ENCODE results near the gene RIPPLY1.

Gene RIPPLY1

DNA sequence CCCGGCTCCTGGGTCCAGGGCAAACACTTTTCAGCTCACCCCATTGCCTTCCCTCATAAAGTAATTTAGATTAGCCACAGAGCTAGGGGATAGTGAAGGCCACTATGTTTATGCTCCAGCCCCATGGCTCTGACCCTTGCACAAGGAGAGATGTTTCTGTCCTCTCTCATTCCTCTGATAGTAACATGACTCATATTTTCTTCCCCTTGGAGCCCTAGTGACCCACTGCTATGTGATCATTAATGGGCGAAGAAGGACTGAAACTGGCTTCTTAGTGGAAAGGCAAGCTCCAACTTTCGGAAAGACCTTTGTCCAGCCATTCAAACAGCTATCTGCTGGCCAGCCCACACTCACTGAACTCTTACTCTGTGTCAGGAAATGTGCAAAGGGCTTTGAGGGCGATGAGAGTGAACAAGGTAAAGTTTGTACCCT, 29.4 kb upstream of the RIPPLY1 start:
- H3K4me1 ChIP-seq (ENCODE audit: insufficient read depth, low read length) = no peaks in the 10 kb centered on the region
- no peaks in the 10 kb centered on the region for H3K27me3 ChIP-seq (ENCODE audit: insufficient read depth, low read length)
- H3K4me3 ChIP-seq (ENCODE audit: low read length) = no peak overlapping the region

DNA sequence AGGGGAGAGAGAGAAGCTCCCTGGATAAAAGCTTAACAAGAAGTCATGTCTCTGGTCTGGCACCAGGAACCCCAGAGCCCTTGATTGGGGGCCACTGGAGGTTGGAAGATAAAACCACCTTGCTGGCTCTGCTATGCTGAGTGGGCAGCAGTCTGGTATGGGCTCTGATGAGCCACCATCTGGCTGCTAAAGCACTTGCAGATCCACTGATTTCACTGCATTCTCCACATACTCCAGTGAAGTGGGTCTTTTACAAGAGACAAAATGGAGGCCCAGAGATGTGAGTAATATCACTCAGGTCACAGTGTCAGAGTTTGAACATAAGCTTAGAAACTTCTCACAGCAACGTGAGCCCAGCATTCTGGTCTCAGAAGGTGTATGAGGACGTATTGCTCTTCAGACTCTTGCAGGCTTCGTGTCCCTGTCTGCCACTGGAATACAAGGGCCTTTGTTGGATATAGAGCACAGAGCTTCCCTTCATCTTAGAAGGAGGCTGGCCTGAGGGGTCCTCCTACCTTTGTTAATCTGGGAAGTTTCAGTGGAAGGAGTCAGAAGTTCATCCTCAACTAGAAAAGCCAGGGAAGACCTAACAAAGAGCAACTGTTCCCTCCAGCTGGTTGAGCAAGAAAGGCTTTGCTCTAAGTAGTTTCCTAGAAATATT, 28.8 kb upstream of the RIPPLY1 start:
- H3K27me3 ChIP-seq (ENCODE audit: insufficient read depth, low read length) = no peaks in the 10 kb centered on the region
- H3K9me3 ChIP-seq (ENCODE audit: low read length) = no peaks in the 10 kb centered on the region
- no peak overlapping the region for H3K4me3 ChIP-seq (ENCODE audit: low read length)
- H3K4me1 ChIP-seq (ENCODE audit: insufficient read depth, low read length) = no peaks in the 10 kb centered on the region
- no peak overlapping the region for H2AFZ ChIP-seq (ENCODE audit: low read depth, low read length)
- no peaks in the 10 kb centered on the region for H3K36me3 ChIP-seq (ENCODE audit: insufficient read depth, low read length)

More for the DNA sequence above, 29.4 kb upstream of the RIPPLY1 start:
- Histone ChIP-seq H3K9me3 (ENCODE audit: low read length) (no peaks in the 10 kb centered on the region), H3K36me3 (ENCODE audit: insufficient read depth, low read length) (no peaks in the 10 kb centered on the region), H2AFZ (ENCODE audit: low read depth, low read length) (no peak overlapping the region)

DNA sequence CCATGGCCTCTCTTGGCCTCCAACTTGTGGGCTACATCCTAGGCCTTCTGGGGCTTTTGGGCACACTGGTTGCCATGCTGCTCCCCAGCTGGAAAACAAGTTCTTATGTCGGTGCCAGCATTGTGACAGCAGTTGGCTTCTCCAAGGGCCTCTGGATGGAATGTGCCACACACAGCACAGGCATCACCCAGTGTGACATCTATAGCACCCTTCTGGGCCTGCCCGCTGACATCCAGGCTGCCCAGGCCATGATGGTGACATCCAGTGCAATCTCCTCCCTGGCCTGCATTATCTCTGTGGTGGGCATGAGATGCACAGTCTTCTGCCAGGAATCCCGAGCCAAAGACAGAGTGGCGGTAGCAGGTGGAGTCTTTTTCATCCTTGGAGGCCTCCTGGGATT, 25.1 kb upstream of the RIPPLY1 start:
- no peaks in the 10 kb centered on the region for H3K9me3 ChIP-seq (ENCODE audit: low read length)
- no peaks in the 10 kb centered on the region for H3K4me1 ChIP-seq (ENCODE audit: insufficient read depth, low read length)
- H2AFZ ChIP-seq (ENCODE audit: low read depth, low read length) = no peak overlapping the region
- H3K27me3 ChIP-seq (ENCODE audit: insufficient read depth, low read length) = no peaks in the 10 kb centered on the region
- H3K4me3 ChIP-seq (ENCODE audit: low read length) = no peak overlapping the region
- no peaks in the 10 kb centered on the region for H3K36me3 ChIP-seq (ENCODE audit: insufficient read depth, low read length)

DNA sequence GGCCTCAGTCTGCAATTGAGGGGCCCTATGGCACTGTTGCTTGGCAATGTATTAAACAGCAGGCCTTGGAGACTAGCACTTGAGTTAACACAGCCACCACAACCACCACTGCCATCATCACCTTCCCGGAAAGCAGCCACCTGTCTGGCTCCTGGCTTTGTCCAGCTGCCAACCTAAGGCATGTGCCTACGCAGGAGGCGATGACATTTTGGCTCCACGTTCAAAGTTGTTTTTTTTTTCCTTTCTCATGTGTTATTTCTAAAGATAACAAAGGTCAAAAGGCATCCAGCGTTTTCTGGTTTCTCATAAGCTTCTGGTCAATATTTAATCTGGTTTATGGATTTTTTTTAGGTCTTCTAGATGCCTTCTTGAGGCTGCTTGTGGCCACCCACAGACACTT, 24.6 kb upstream of the RIPPLY1 start:
- H3K27me3 ChIP-seq (ENCODE audit: insufficient read depth, low read length) = no peaks in the 10 kb centered on the region
- no peaks in the 10 kb centered on the region for H3K9me3 ChIP-seq (ENCODE audit: low read length)
- H3K36me3 ChIP-seq (ENCODE audit: insufficient read depth, low read length) = no peaks in the 10 kb centered on the region
- no peak overlapping the region for H3K4me3 ChIP-seq (ENCODE audit: low read length)
- no peak overlapping the region for H2AFZ ChIP-seq (ENCODE audit: low read depth, low read length)
- no peaks in the 10 kb centered on the region for H3K4me1 ChIP-seq (ENCODE audit: insufficient read depth, low read length)

DNA sequence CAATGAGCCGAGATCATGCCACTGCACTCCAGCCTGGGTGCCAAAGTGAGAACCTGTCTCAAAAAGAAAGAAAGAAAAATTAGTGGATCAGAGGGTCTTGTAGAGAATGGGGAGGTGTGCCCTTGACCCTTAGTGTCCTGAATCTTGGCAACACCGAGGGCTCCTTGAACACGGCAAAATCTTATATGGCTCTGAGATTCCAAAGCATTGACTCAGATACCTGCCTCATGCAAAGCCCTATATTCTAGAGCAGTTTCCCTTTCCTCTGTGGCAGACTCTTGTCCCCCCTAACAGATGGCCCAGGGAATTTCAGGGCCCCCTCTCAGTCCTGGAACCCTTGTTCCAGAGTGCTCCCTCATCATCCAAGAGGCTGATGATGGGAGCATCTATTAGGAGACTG, 23.9 kb upstream of the RIPPLY1 start:
- H3K27me3 ChIP-seq (ENCODE audit: insufficient read depth, low read length) = no peaks in the 10 kb centered on the region
- no peaks in the 10 kb centered on the region for H3K36me3 ChIP-seq (ENCODE audit: insufficient read depth, low read length)
- no peak overlapping the region for H2AFZ ChIP-seq (ENCODE audit: low read depth, low read length)
- H3K4me3 ChIP-seq (ENCODE audit: low read length) = no peak overlapping the region
- no peaks in the 10 kb centered on the region for H3K9me3 ChIP-seq (ENCODE audit: low read length)
- H3K4me1 ChIP-seq (ENCODE audit: insufficient read depth, low read length) = no peaks in the 10 kb centered on the region

DNA sequence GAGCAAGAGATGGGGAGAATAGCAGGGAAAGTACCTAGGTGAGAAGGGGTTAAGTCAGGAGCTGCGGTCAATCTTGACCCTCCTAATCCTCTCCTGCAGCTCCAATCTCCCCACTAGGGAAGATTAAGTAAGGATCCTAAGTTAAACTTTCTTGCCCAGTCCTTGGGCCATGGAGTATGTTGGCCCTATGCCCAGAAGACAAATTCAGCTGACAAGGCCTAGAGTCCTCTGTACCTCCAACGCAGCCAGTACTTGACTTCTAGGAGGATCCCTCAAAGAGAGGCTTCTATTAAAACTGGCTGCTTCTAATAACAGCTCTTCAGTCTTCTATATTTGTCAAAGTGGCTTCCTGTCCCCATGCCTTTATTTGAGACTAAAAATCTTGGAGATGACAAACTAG, 18.5 kb upstream of the RIPPLY1 start:
- Histone ChIP-seq H3K4me3 (ENCODE audit: low read length) (no peak overlapping the region), H3K27me3 (ENCODE audit: insufficient read depth, low read length) (no peaks in the 10 kb centered on the region), H3K9me3 (ENCODE audit: low read length) (no peaks in the 10 kb centered on the region), H3K36me3 (ENCODE audit: insufficient read depth, low read length) (no peaks in the 10 kb centered on the region), H2AFZ (ENCODE audit: low read depth, low read length) (no peak overlapping the region), H3K4me1 (ENCODE audit: insufficient read depth, low read length) (peaks cover 11% of the 10 kb centered on the region)

DNA sequence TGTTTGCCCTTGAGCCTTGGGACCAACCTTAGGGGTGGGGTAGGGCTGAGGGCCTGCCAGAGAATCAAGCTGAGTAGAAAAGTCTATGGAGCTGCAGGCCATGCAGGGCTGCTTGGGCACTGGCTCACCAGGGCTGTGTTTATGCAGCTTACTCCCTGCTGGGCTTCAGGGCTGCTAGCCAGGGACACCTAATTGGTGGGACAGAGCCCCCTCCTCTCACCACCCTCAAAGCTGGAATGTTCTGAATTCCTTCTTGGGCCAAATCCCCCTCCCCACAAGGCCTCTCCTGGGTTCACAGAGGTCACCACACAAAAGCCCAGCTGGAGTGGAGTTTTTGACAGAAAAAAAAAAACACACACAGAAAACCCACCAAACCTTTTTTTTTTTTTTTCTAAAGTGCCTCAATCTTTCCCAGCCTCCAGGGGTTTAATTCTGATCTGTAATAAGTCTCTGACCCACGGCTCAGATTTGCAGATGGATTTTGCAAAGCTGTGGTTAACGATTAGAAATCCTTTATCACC, 16.9 kb upstream of the RIPPLY1 start, which contains the start of gene CLDN2:
Gene CLDN2, plus strand, starts transcription at position 471 of the 521 bp plus-strand sequence. CDS start 7,827 bp downstream, outside the sequence.
- no peaks in the 10 kb centered on the region for H3K9me3 ChIP-seq (ENCODE audit: low read length)
- H3K4me1 ChIP-seq (ENCODE audit: insufficient read depth, low read length) = peaks cover 11% of the 10 kb centered on the region
- H3K4me3 ChIP-seq (ENCODE audit: low read length) = no peak within 1 kb of the TSS

DNA sequence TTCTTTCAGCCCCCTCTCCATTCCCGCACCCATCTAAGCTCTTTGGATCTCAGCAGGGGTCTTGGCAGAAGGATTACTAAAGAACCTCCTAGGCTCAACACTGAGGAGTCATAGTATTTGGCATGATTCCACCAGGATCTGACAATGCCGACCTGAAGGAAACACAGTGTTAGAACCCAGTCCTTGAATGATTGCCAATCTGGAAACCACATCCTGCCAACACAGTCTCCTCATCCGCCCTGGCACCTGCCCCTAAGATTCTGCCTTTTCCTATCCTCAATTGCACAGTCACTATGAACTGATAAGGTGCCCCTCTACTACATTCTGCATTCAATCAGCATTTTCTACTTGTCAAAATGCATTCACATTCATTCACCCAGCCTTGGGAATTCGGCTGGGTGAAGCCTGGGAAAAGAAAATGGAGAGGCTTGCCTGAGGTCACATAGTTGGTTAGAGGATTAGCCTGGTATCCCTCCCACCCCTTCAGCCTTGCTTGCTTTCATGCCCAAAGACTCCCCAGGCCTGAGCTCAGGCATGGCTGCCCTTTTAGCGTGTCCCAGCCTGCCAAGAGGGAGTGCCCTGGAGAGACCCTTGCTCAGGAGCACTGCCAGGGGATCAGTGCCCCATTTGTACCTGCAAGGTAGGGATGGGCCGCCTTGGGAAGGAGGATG, 14.8 kb upstream of the RIPPLY1 start:
- Histone ChIP-seq H3K36me3 (ENCODE audit: insufficient read depth, low read length) (no peaks in the 10 kb centered on the region), H3K27me3 (ENCODE audit: insufficient read depth, low read length) (peaks cover 5% of the 10 kb centered on the region), H2AFZ (ENCODE audit: low read depth, low read length) (no peak overlapping the region), H3K9me3 (ENCODE audit: low read length) (no peaks in the 10 kb centered on the region), H3K4me1 (ENCODE audit: insufficient read depth, low read length) (peaks cover 11% of the 10 kb centered on the region), H3K4me3 (ENCODE audit: low read length) (no peak overlapping the region)

More for the DNA sequence above, 16.9 kb upstream of the RIPPLY1 start, which contains the start of gene CLDN2:
- H2AFZ ChIP-seq (ENCODE audit: low read depth, low read length) = no peak within 1 kb of the TSS
- no peaks in the 10 kb centered on the region for H3K36me3 ChIP-seq (ENCODE audit: insufficient read depth, low read length)
- peaks cover 5% of the 10 kb centered on the region for H3K27me3 ChIP-seq (ENCODE audit: insufficient read depth, low read length)

DNA sequence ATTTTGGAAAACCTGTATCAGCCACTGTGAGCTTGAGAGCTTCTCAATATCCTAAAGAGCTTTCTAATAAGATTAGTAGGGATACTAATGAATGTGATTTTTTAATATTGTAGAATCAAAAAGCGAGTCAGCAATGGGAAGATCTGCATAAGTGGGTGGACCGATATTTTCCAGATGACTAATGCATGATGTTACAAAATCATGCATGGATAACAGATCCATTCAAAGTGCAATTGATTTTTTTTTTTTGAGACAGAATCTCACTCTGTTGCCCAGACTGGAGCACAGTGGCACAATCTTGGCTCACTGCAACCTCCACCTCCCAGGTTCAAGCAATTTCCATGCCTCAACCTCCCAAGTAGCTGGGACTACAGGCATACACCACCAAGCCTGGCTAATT, 9.7 kb upstream of the RIPPLY1 start:
- Histone ChIP-seq H3K4me1 (ENCODE audit: insufficient read depth, low read length) (no peaks in the 10 kb centered on the region), H3K4me3 (ENCODE audit: low read length) (no peak overlapping the region), H2AFZ (ENCODE audit: low read depth, low read length) (no peak overlapping the region), H3K27me3 (ENCODE audit: insufficient read depth, low read length) (peaks cover 9% of the 10 kb centered on the region), H3K36me3 (ENCODE audit: insufficient read depth, low read length) (no peaks in the 10 kb centered on the region), H3K9me3 (ENCODE audit: low read length) (no peaks in the 10 kb centered on the region)

DNA sequence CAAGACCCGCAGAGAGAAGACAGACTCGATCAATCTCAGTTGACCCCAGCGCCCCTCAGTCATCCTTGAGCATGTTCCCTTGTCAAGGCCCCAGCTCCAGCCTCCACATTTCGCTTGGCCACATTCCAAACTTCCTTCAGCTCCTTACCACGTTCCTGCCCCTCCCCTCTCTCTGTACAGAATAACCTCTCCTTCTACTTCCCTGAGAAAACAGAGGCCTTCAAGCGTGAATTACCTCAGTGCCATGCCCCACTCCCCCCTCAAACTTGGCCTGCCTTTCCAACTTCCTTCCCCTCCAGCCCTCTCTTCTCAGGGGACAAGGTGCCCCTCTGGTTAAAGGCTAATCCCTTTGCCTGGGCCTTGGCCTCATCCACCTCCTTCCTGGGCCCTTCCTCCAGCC, 3.2 kb upstream of the RIPPLY1 start:
- Histone ChIP-seq H3K4me3 (ENCODE audit: low read length) (no peak overlapping the region), H3K27me3 (ENCODE audit: insufficient read depth, low read length) (peaks cover 8% of the 10 kb centered on the region), H3K36me3 (ENCODE audit: insufficient read depth, low read length) (no peaks in the 10 kb centered on the region), H3K9me3 (ENCODE audit: low read length) (no peaks in the 10 kb centered on the region), H3K4me1 (ENCODE audit: insufficient read depth, low read length) (no peaks in the 10 kb centered on the region), H2AFZ (ENCODE audit: low read depth, low read length) (no peak overlapping the region)

DNA sequence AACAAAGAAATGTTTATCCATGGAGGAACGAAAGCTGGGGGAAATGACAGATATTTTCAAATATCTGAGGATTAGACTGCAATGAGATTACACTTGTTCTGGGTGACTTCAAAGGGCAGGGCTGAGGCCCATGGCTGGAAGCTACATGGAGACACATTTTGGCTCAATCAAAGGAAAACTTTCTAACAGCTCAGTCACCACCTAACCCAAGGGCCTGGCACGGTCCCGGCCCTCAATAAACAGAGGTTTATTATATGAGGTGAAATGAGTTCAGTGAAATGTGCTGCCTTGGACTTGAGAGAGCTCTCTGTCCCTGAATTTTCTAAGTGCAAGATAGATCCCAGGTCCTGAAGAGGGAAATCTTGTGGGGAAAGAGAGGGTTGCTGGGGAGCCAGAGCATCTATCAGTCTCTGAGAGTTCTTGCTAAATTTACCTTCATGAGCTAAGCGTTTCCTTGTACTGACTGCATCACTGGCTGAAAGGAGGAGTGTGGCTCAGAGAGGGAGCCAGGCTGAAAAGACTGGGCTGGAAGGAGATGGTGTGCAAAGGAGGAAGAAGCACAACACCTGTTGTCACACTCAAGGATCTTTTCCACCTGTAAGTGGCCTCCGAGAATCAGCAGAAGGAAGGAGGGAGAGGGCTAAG, 2.0 kb upstream of the RIPPLY1 start:
- H2AFZ ChIP-seq (ENCODE audit: low read depth, low read length) = no peak overlapping the region
- H3K36me3 ChIP-seq (ENCODE audit: insufficient read depth, low read length) = no peaks in the 10 kb centered on the region
- peaks cover 4% of the 10 kb centered on the region for H3K27me3 ChIP-seq (ENCODE audit: insufficient read depth, low read length)
- H3K9me3 ChIP-seq (ENCODE audit: low read length) = no peaks in the 10 kb centered on the region
- H3K4me1 ChIP-seq (ENCODE audit: insufficient read depth, low read length) = no peaks in the 10 kb centered on the region
- no peak overlapping the region for H3K4me3 ChIP-seq (ENCODE audit: low read length)

DNA sequence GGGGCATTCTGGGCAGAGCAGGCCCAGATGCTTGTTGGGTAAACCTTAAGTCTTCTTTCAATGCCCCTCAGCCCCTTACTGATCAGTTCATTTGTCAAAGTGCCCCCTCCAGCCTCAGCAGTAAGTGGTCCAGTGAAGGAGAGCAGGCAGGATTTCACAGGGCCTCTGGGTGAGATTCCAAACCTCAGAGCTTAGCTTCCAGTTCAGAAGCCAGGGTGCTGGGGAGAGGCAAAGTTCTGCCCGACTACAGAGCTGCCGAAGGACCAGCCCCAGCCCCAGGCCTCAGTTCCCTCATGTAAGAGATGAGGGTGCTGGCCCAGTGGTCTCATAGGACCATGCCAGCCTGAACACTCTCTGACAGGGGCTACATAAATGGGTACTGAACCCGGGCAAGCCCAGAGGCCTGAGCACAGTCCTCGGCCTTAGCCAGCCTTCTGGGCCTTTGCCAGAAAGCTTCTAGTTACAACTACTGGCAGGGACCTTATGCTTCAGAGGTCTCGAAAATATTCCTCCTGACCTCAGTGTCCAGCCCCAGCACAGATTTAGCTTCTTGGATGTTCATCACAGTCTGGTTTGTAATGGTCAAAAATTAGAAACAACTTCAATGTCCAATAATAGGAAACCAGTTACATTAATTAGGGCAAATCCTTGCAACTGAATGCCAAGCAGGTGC, 851 bp upstream of the RIPPLY1 start:
- Histone ChIP-seq H3K4me1 (ENCODE audit: insufficient read depth, low read length) (no peaks in the 10 kb centered on the region), H2AFZ (ENCODE audit: low read depth, low read length) (no peak overlapping the region), H3K27me3 (ENCODE audit: insufficient read depth, low read length) (peaks cover 4% of the 10 kb centered on the region), H3K4me3 (ENCODE audit: low read length) (no peak overlapping the region), H3K36me3 (ENCODE audit: insufficient read depth, low read length) (no peaks in the 10 kb centered on the region), H3K9me3 (ENCODE audit: low read length) (no peaks in the 10 kb centered on the region)

DNA sequence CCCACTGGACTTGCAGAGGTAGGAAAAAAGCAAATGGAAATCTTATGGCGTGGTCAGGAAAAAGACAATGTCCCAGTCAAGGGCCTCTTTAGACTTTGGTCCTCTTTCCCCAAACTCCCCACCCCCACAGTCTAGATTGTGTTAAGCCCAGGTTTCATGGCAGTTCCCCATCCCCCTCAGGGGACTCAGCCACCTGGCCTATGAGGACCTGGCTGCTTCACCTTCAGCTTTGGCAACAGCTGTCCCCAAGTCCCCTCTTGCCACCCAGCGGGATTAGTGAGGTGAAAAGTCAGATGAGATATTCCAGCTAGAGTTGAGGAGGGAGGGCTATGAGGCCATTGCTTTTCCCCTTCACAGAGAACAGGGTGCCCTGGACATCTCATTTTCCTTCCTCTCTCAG, 457 bp downstream of the RIPPLY1 start:
- H3K4me1 ChIP-seq (ENCODE audit: insufficient read depth, low read length) = no peaks in the 10 kb centered on the region
- H3K27me3 ChIP-seq (ENCODE audit: insufficient read depth, low read length) = peaks cover 4% of the 10 kb centered on the region
- H3K9me3 ChIP-seq (ENCODE audit: low read length) = no peaks in the 10 kb centered on the region
- no peak overlapping the region for H2AFZ ChIP-seq (ENCODE audit: low read depth, low read length)
- no peak overlapping the region for H3K4me3 ChIP-seq (ENCODE audit: low read length)
- no peaks in the 10 kb centered on the region for H3K36me3 ChIP-seq (ENCODE audit: insufficient read depth, low read length)

Measured in neuron (in vitro differentiated cells).